GM21529 (cell line): ENCODE data around the gene CATSPERE.

Source experiments
- ATAC-seq: cut with Tn5 transposase; IDR thresholded peaks from one replicate; pipeline ENCODE4 v1.9.1; 2021; ENCODE audit not compliant: unreplicated experiment

Gene CATSPERE

GRCh38 chr1:244461245-244462071, at the start of gene CATSPERE:
Gene CATSPERE, plus strand, starts transcription at chr1:244461273. Its CDS starts 157 bp downstream, at chr1:244461430.
- peak; percentile 99 for ATAC-seq

- ATAC-seq = no peak
Observed at GRCh38 chr1:244412176-244412575, 48.9 kb upstream of the CATSPERE start.

GRCh38 chr1:244413736-244414135, 47.3 kb upstream of the CATSPERE start:
- ATAC-seq = no peak

GRCh38 chr1:244414543-244414942, 46.5 kb upstream of the CATSPERE start:
- ATAC-seq = no peak

GRCh38 chr1:244419024-244419423, 42.0 kb upstream of the CATSPERE start:
- ATAC-seq = no peak

- no peak for ATAC-seq
Observed at GRCh38 chr1:244422174-244422573, 38.9 kb upstream of the CATSPERE start.

- ATAC-seq = no peak
Observed at GRCh38 chr1:244424649-244425334, 36.3 kb upstream of the CATSPERE start.

GRCh38 chr1:244427647-244428046, 33.4 kb upstream of the CATSPERE start:
- ATAC-seq = no peak

- ATAC-seq = no peak
Observed at GRCh38 chr1:244429818-244430217, 31.3 kb upstream of the CATSPERE start.

GRCh38 chr1:244431166-244431565, 29.9 kb upstream of the CATSPERE start:
- ATAC-seq = no peak

GRCh38 chr1:244435562-244436205, 25.4 kb upstream of the CATSPERE start:
- no peak for ATAC-seq

GRCh38 chr1:244436336-244437085, 24.6 kb upstream of the CATSPERE start:
- ATAC-seq = no peak

GRCh38 chr1:244437086-244437468, 24.0 kb upstream of the CATSPERE start:
- ATAC-seq = no peak

- no peak for ATAC-seq
Observed at GRCh38 chr1:244439391-244440032, 21.6 kb upstream of the CATSPERE start.

GRCh38 chr1:244442850-244443249, 18.2 kb upstream of the CATSPERE start:
- no peak for ATAC-seq

GRCh38 chr1:244444854-244445253, 16.2 kb upstream of the CATSPERE start:
- ATAC-seq = no peak

- ATAC-seq = no peak
Observed at GRCh38 chr1:244445320-244446181, 15.5 kb upstream of the CATSPERE start.

- no peak for ATAC-seq
Observed at GRCh38 chr1:244447024-244447423, 14.0 kb upstream of the CATSPERE start.

GRCh38 chr1:244447552-244447951, 13.5 kb upstream of the CATSPERE start:
- no peak for ATAC-seq
